Non-pigmented ciliary epithelial cell (primary cell): ENCODE measurements around the gene PDGFB.

Source experiments
- DNase-seq: peaks from one replicate; pipeline ENCODE4 v3.0.0-alpha.2; 2010; ENCODE audit warnings: low read depth

PDGFB gene

GRCh38 chr22:39253435-39254070, 8.8 kb upstream of the PDGFB start:
- DNase-seq = peak; percentile 51

GRCh38 chr22:39252461-39253434, 8.0 kb upstream of the PDGFB start:
- no peak for DNase-seq

GRCh38 chr22:39251762-39252460, 7.1 kb upstream of the PDGFB start:
- DNase-seq = no peak

GRCh38 chr22:39250838-39251237, 6.1 kb upstream of the PDGFB start:
- no peak for DNase-seq

GRCh38 chr22:39250131-39250530, 5.3 kb upstream of the PDGFB start:
- no peak for DNase-seq

GRCh38 chr22:39249086-39249704, 4.4 kb upstream of the PDGFB start:
- no peak for DNase-seq

GRCh38 chr22:39248254-39248653, 3.5 kb upstream of the PDGFB start:
- no peak for DNase-seq

- DNase-seq = no peak
Observed at GRCh38 chr22:39247361-39247760, 2.6 kb upstream of the PDGFB start.

GRCh38 chr22:39246690-39247332, 2.0 kb upstream of the PDGFB start:
- DNase-seq = no peak

GRCh38 chr22:39246217-39246616, 1.4 kb upstream of the PDGFB start:
- no peak for DNase-seq

- DNase-seq = no peak
Observed at GRCh38 chr22:39245130-39246039, 603 bp upstream of the PDGFB start.

- DNase-seq = no peak
Observed at GRCh38 chr22:39244136-39244495, 666 bp downstream of the PDGFB start.

- DNase-seq = no peak
Observed at GRCh38 chr22:39243439-39244135, 1.2 kb downstream of the PDGFB start.

- DNase-seq = no peak
Observed at GRCh38 chr22:39242595-39243438, 2.0 kb downstream of the PDGFB start.

- no peak for DNase-seq
Observed at GRCh38 chr22:39241794-39242594, 2.8 kb downstream of the PDGFB start.

- DNase-seq = no peak
Observed at GRCh38 chr22:39240831-39241793, 3.7 kb downstream of the PDGFB start.
